Esophagus squamous epithelium (tissue), 5 donors: ENCODE results near the gene MYBPC2. TPM values are rescaled to one million over a fixed set of nuclear protein-coding genes. Genes with fewer than 3 reads are reported as not detected.

ENCODE experiments used
- DNase-seq: peaks from one replicate; lab custom pipeline; 2025; lab: John Stamatoyannopoulos, UW
- H3K27ac ChIP-seq, 4 donors: fragments of 200-600 bp; sonication (generic); one replicate each; pipeline ENCODE4 v1.5.1; 2016 to 2019; ENCODE audit warnings: mild to moderate bottlenecking in 1 of 4
- H3K27me3 ChIP-seq, 4 donors: fragments of 200-600 bp; sonication (generic); 1 replicate in 3 of 4; 2 replicates in 1 of 4; pipeline versions ENCODE4 v1.5.1 to v1.6.0; 2017 to 2021; ENCODE audit warnings: antibody characterized with exemption in 1 of 4
- H3K36me3 ChIP-seq, 3 donors: fragments of 200-600 bp; sonication (generic); one replicate each; pipeline ENCODE4 v1.5.1; 2016 to 2019
- H3K4me1 ChIP-seq, 3 donors: fragments of 200-600 bp; sonication (generic); one replicate each; pipeline ENCODE4 v1.5.1; 2017 to 2019
- H3K4me3 ChIP-seq, 4 donors: fragments of 200-600 bp; sonication (generic); 1 replicate in 3 of 4; 2 replicates in 1 of 4; pipeline ENCODE4 v1.5.1; 2016 to 2019; ENCODE audit warnings: mild to moderate bottlenecking in 2 of 4, moderate library complexity in 1 of 4
- H3K9me3 ChIP-seq, 3 donors: fragments of 200-600 bp; sonication (generic); one replicate each; pipeline ENCODE4 v1.5.1; 2016 to 2019
- POLR2A ChIP-seq, 4 donors: fragments of 450-650 bp; IDR thresholded peaks; one replicate each; pipeline ENCODE4 v1.6.1; 2017; ENCODE audit warnings: antibody characterized with exemption in 4 of 4, mild to moderate bottlenecking in 4 of 4, moderate library complexity in 3 of 4
- WGBS, 2 donors: methylation state at CpG; one replicate each; pipeline ENCODE4 v1.1.5; 2018; 5-methylcytosine and 5-hydroxymethylcytosine counted together
- intact Hi-C: fragments of 100-400 bp; cut with DNase I; formaldehyde crosslinking; loops from one replicate; pipeline ENCODE4 v1.15.0; 2022
- total RNA-seq, 4 donors: library from RNA; depleted of rRNA; stranded (reverse); fragments of >200 nt; gene quantifications; one replicate each; pipeline ENCODE4 v1.1.0, GENCODE V29; 2016
- TF ChIP-seq, protein P1 (sequence below), 6 experiments: fragments of 450-650 bp in 4 of 6; fragments of 200-600 bp in 2 of 6; sonication (generic) in 2 of 6; IDR thresholded peaks; one replicate each; pipeline ENCODE4 v1.5.1; 2016 to 2019; ENCODE audit warnings: antibody characterized with exemption in 6 of 6, mild to moderate bottlenecking in 4 of 6, moderate library complexity in 4 of 6
- donor health status: DM: yes; HTN: yes; CAD: no.

Gene MYBPC2
- total RNA-seq, 4 donors from 2014 or later = 0.19 TPM; not detected in 3

- no peak for DNase-seq
- H3K9me3 ChIP-seq = no peaks in the 10 kb centered on the region
- H3K36me3 ChIP-seq = no peaks in the 10 kb centered on the region
- intact Hi-C loops = no loop called here
- H3K27me3 ChIP-seq = no peaks in the 10 kb centered on the region
- TF ChIP-seq POLR2A (IDR thresholded peaks at IDR 0.05) = no peak
- TF ChIP-seq, protein P1, sequence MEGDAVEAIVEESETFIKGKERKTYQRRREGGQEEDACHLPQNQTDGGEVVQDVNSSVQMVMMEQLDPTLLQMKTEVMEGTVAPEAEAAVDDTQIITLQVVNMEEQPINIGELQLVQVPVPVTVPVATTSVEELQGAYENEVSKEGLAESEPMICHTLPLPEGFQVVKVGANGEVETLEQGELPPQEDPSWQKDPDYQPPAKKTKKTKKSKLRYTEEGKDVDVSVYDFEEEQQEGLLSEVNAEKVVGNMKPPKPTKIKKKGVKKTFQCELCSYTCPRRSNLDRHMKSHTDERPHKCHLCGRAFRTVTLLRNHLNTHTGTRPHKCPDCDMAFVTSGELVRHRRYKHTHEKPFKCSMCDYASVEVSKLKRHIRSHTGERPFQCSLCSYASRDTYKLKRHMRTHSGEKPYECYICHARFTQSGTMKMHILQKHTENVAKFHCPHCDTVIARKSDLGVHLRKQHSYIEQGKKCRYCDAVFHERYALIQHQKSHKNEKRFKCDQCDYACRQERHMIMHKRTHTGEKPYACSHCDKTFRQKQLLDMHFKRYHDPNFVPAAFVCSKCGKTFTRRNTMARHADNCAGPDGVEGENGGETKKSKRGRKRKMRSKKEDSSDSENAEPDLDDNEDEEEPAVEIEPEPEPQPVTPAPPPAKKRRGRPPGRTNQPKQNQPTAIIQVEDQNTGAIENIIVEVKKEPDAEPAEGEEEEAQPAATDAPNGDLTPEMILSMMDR (IDR thresholded peaks at IDR 0.05) = no peak
- no peaks in the 10 kb centered on the region for H3K4me1 ChIP-seq
- no peak overlapping the region for H3K27ac ChIP-seq
- 51 to 57% methylated on average over 15 to 17 of the region's 27 CpGs for WGBS, 2 donors
- H3K4me3 ChIP-seq = no peak overlapping the region
Observed at GRCh38 chr19:50500060-50500752, 67.5 kb downstream of the MYBPC2 start.

- 79 to 88% methylated on average over 1 to 5 of the region's 10 CpGs for WGBS, 2 donors
- Histone ChIP-seq H3K36me3 (peaks cover 0 to 3% (median 0%) of the 10 kb centered on the region in 3 donors), H3K4me1 (no peaks in the 10 kb centered on the region), H3K4me3 (no peak overlapping the region), H3K27ac (no peak overlapping the region), H3K27me3 (no peaks in the 10 kb centered on the region), H3K9me3 (no peaks in the 10 kb centered on the region)
- no peak for DNase-seq
- TF ChIP-seq, protein P1 (IDR thresholded peaks at IDR 0.05) = no peak
- TF ChIP-seq POLR2A (IDR thresholded peaks at IDR 0.05) = no peak
- intact Hi-C loops = no loop called here
Observed at GRCh38 chr19:50500753-50501151, 68.1 kb downstream of the MYBPC2 start.

DNA sequence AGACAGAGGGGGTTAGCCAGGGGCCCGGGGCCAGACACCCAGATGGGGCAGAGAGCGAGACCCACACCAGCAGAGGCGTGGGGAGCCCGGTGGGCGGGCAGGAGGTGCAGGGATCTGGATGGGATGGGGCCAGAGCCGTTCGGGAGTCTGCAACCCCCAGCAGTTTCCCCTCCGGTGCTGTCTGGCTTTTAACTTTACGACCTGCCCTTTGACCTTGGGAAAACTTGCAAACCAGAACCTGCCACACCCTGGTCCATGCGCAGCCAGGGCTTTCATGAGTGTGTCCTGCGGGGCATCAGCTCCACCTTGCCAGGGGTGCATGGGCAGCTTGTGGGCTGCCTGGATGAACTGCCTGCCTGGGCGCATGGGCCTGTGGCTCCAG lies 68.5 kb downstream of the MYBPC2 start:
- Histone ChIP-seq H3K4me3 (no peak overlapping the region), H3K36me3 (peaks cover 0 to 8% (median 0%) of the 10 kb centered on the region in 3 donors), H3K27me3 (no peaks in the 10 kb centered on the region), H3K4me1 (no peaks in the 10 kb centered on the region), H3K9me3 (no peaks in the 10 kb centered on the region), H3K27ac (no peak overlapping the region)
- no peak for DNase-seq
- intact Hi-C loops = no loop called here
- TF ChIP-seq, protein P1 (IDR thresholded peaks at IDR 0.05) = no peak
- TF ChIP-seq POLR2A (IDR thresholded peaks at IDR 0.05) = no peak
- 70 to 74% methylated on average over 10 to 11 of the region's 12 CpGs for WGBS, 2 donors

GRCh38 chr19:50501568-50502475 lies 69.1 kb downstream of the MYBPC2 start:
- Histone ChIP-seq H3K27me3 (no peaks in the 10 kb centered on the region), H3K9me3 (no peaks in the 10 kb centered on the region), H3K4me3 (no peak overlapping the region), H3K36me3 (peaks cover 0 to 11% (median 0%) of the 10 kb centered on the region in 3 donors), H3K27ac (no peak overlapping the region), H3K4me1 (no peaks in the 10 kb centered on the region)
- TF ChIP-seq, protein P1 (IDR thresholded peaks at IDR 0.05) = no peak
- no peak for TF ChIP-seq POLR2A (IDR thresholded peaks at IDR 0.05)
- 51 to 59% methylated on average over 9 to 21 of the region's 25 CpGs for WGBS, 2 donors
- intact Hi-C loops = no loop called here
- no peak for DNase-seq
